ENCODE data around the gene TET3. TPM values are rescaled to one million over a fixed set of nuclear protein-coding genes. Genes with fewer than 3 reads are reported as not detected.

TET3 gene
- total and polyA plus RNA-seq, 4 donors, result 4.6 to 26.9 (median 14.6) TPM

DNA sequence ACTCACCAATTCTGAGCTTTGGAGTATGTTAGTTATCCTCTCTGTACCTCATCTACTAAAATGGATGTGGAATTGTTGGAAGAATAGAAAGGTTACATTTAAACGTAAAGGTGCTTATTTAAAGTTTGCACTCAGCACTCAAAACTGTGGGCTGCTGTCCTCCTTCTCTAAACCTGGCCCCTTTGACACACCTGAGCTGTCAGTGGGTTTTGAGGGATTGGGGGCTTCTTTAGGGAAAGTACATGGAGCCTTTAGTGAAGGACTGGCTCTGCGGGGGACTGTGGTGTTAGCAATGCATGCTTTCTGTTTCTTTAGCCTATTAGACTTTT lies 47.2 kb downstream of the TET3 start:
- Histone ChIP-seq H3K36me3 (ENCODE audit: control insufficient read depth in 4 of 4, insufficient read depth in 4 of 4, low read length in 4 of 4) (no peaks in the 10 kb centered on the region), H3K4me3 (no peak overlapping the region), H3K27ac (ENCODE audit: low read depth in 1 of 2, low read length in 1 of 2) (no peak overlapping the region), H3K4me1 (ENCODE audit: control insufficient read depth in 5 of 5, insufficient read depth in 5 of 5, low read length in 5 of 5) (peaks cover 10 to 38% (median 15%) of the 10 kb centered on the region in 5 donors), H3K27me3 (ENCODE audit: control insufficient read depth in 3 of 3, insufficient read depth in 3 of 3, low read length in 2 of 3) (no peaks in the 10 kb centered on the region), H3K9me3 (ENCODE audit: control insufficient read depth in 4 of 4, insufficient read depth in 3 of 4, low read length in 3 of 4) (no peaks in the 10 kb centered on the region), H3K9ac (ENCODE audit: insufficient read depth in 1 of 2, low read length in 2 of 2) (peak overlapping the region in 1 of 2 donors; percentile 34)
- no peak for ATAC-seq (ENCODE audit: insufficient read depth, low FRiP score)
- WGBS, 2 donors, result 35 to 59% methylated on average over 2 of the region's 2 CpGs
- TF ChIP-seq, protein P1, sequence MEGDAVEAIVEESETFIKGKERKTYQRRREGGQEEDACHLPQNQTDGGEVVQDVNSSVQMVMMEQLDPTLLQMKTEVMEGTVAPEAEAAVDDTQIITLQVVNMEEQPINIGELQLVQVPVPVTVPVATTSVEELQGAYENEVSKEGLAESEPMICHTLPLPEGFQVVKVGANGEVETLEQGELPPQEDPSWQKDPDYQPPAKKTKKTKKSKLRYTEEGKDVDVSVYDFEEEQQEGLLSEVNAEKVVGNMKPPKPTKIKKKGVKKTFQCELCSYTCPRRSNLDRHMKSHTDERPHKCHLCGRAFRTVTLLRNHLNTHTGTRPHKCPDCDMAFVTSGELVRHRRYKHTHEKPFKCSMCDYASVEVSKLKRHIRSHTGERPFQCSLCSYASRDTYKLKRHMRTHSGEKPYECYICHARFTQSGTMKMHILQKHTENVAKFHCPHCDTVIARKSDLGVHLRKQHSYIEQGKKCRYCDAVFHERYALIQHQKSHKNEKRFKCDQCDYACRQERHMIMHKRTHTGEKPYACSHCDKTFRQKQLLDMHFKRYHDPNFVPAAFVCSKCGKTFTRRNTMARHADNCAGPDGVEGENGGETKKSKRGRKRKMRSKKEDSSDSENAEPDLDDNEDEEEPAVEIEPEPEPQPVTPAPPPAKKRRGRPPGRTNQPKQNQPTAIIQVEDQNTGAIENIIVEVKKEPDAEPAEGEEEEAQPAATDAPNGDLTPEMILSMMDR (IDR thresholded peaks at IDR 0.05; ENCODE audit: control extremely low read depth, extremely low read depth), result no peak
- no peak for DNase-seq

GRCh38 chr2:74033375-74033774 lies 48.7 kb downstream of the TET3 start:
- Histone ChIP-seq H3K27ac (ENCODE audit: low read depth in 1 of 2, low read length in 1 of 2) (no peak overlapping the region), H3K27me3 (ENCODE audit: control insufficient read depth in 3 of 3, insufficient read depth in 3 of 3, low read length in 2 of 3) (no peaks in the 10 kb centered on the region), H3K4me3 (no peak overlapping the region), H3K9me3 (ENCODE audit: control insufficient read depth in 4 of 4, insufficient read depth in 3 of 4, low read length in 3 of 4) (no peaks in the 10 kb centered on the region), H3K4me1 (ENCODE audit: control insufficient read depth in 5 of 5, insufficient read depth in 5 of 5, low read length in 5 of 5) (peaks cover 10 to 47% (median 24%) of the 10 kb centered on the region in 5 donors), H3K36me3 (ENCODE audit: control insufficient read depth in 4 of 4, insufficient read depth in 4 of 4, low read length in 4 of 4) (no peaks in the 10 kb centered on the region), H3K9ac (ENCODE audit: insufficient read depth in 1 of 2, low read length in 2 of 2) (no peak overlapping the region)
- TF ChIP-seq, protein P1 (IDR thresholded peaks at IDR 0.05; ENCODE audit: control extremely low read depth, extremely low read depth), result no peak
- DNase-seq (no peak), ATAC-seq (ENCODE audit: insufficient read depth, low FRiP score) (no peak)
- WGBS, 2 donors, result 42 to 69% methylated on average over 2 of the region's 2 CpGs

Small RNA genes lying within 50 kb of the gene (small RNA-seq; reads per million reads assigned to genes)
- gene AC110801.1 (ENCODE audit: low replicate concordance) (not detected), gene RNA5SP97 (ENCODE audit: low replicate concordance) (not detected)

Other genes starting within 250 kb of the TET3 start
- gene TPRKB, start 247.6 kb upstream of the TET3 start, total RNA-seq, result 10 to 100 TPM; 15.1 to 17.9 TPM
- gene TPRKB, start 247.6 kb upstream of the TET3 start, polyA plus RNA-seq, result 10 to 100 TPM; 33.3 to 54.2 TPM
- 10 to 100 TPM; 16.9 to 44.1 TPM for gene DUSP11, start 204.8 kb upstream of the TET3 start, total RNA-seq
- gene DUSP11, start 204.8 kb upstream of the TET3 start, polyA plus RNA-seq, result 10 to 100 TPM; 13.9 to 17.1 TPM
- not detected for gene C2orf78, start 200.7 kb upstream of the TET3 start, total RNA-seq
- not detected for gene C2orf78, start 200.7 kb upstream of the TET3 start, polyA plus RNA-seq
- gene STAMBP, start 155.9 kb upstream of the TET3 start, total RNA-seq, result 10 to 100 TPM; 25.1 to 39.7 TPM
- gene STAMBP, start 155.9 kb upstream of the TET3 start, polyA plus RNA-seq, result 10 to 100 TPM; 22.3 to 23.6 TPM
- 10 to 100 TPM; 20.5 to 82.9 TPM for gene ACTG2, start 91.9 kb upstream of the TET3 start, total RNA-seq
- 10 to 100 TPM; 33.7 to 55.7 TPM for gene ACTG2, start 91.9 kb upstream of the TET3 start, polyA plus RNA-seq
- 10 to 100 TPM; 28.9 to 51.2 TPM for gene DGUOK, start 58.0 kb upstream of the TET3 start, total RNA-seq
- gene DGUOK, start 58.0 kb upstream of the TET3 start, polyA plus RNA-seq, result 100 to 1,000 TPM in 1 of 2 donors, 10 to 100 TPM in 1; 96.6 to 103 TPM
- 10 to 100 TPM; 12.0 to 36.4 TPM for gene BOLA3, start 163.0 kb downstream of the TET3 start, total RNA-seq
- 10 to 100 TPM; 43.0 to 64.5 TPM for gene BOLA3, start 163.0 kb downstream of the TET3 start, polyA plus RNA-seq
- gene MOB1A, start 194.0 kb downstream of the TET3 start, total RNA-seq, result 100 to 1,000 TPM in 1 of 2 donors, 10 to 100 TPM in 1; 88.4 to 117 TPM
- 10 to 100 TPM; 33.4 to 73.8 TPM for gene MOB1A, start 194.0 kb downstream of the TET3 start, polyA plus RNA-seq
- 10 to 100 TPM; 20.9 to 84.1 TPM for gene MTHFD2, start 213.7 kb downstream of the TET3 start, total RNA-seq
- 10 to 100 TPM; 32.3 to 88.1 TPM for gene MTHFD2, start 213.7 kb downstream of the TET3 start, polyA plus RNA-seq